ENCODE measurements around the gene NEK7.

DNA sequence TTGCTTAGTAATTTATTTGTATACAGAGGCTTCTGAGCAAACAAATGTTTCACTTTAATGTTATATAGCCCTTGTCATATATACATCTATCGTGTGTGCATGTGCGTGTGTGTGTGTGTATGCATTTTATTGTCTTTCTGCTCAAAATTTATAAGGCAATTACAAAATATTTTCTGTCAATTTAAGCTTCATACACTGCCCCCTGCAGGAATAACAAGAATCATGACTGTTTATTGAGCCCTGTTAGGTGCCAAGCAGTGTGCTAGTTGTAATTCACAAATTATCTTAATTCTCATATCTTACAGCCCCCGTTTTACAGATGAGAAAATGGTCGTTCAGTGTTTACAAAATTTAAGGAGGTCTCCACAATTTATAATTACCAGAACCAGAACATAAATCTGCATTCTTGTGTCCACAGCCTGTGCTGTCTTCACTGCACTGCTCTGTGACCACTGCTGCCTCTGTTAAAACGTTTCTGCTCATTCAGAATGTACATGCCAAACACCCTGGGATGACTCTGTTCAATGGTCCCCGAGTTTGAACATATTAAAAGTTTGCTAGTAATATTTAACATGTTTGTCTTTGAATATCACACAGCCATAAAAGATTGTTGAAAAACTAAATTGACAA is 202.3 kb downstream of the NEK7 start:
- TF ChIP-seq CTCF (conservative IDR thresholded peaks at IDR 0.05; ENCODE audit: low read depth, low read length) (peak; percentile 63), EZH2 (IDR thresholded peaks at IDR 0.05; ENCODE audit: low read length, unreplicated experiment) (no peak), EZH2phosphoT487 (IDR thresholded peaks at IDR 0.05; ENCODE audit: borderline replicate concordance, low read length) (no peak)

Measured in PC-3 (cell line).